ENCODE measurements around the gene TADA3.

TADA3 gene

DNA sequence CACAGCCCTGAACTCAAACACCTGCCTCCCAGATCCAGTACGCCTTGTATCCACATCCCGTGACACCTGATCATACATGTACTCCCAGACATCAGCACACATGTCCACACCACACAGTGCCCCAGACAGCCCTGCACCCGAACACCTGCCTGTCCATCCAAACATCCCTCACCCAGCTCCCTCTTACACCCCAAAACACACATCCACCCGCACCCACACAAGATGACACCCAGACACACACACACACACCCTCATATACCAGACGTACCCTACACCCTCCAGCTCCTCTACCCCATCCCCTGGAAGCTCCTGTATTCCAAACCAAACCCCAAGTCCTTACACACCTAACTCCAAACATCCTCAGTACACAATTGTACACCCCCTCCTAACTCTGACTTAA, 23.3 kb downstream of the TADA3 start:
- no peaks in the 10 kb centered on the region for H3K36me3 ChIP-seq (ENCODE audit: insufficient read depth, low read length)
- H3K9me3 ChIP-seq (ENCODE audit: control insufficient read depth, insufficient read depth, low read length), result no peaks in the 10 kb centered on the region
- H3K4me1 ChIP-seq (ENCODE audit: insufficient read depth, low read length), result peaks cover 4% of the 10 kb centered on the region
- peak overlapping the region; percentile 59; the same call in 1 of the 2 replicates for H3K9ac ChIP-seq (ENCODE audit: low read depth, low read length)

DNA sequence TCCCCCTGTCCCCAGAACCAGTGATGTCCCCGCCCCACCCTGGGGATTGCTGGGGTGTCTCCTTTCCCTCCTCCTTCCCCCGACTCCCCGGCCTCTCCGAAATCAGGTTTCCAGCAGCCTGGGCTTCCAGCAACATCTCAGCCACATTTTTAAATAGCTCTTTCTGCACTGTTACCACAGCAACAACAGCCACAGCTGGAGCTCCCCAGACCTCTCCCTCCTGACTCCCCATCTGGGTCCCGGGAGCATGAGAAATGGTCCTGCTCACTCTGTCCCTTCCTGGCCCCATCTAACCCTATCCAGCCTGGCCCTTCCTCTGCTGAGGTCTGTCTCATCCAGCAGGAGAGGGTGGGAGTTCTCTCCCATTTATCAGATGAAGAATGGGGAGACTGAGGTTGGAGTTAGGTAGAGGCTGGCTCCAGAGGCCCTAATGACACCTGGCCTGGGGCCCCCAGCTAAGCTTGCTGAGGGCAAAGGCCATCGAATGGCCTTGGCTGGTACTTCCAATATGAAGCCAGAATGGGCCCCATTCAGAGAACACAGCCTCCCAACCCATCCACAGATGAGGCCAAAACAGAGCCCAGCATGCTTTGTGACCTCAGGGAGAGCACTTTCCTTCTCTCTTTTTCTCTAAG, 24.0 kb downstream of the TADA3 start:
- peaks cover 4% of the 10 kb centered on the region for H3K4me1 ChIP-seq (ENCODE audit: insufficient read depth, low read length)
- H3K9ac ChIP-seq (ENCODE audit: low read depth, low read length), result no peak overlapping the region
- H3K36me3 ChIP-seq (ENCODE audit: insufficient read depth, low read length), result no peaks in the 10 kb centered on the region
- no peaks in the 10 kb centered on the region for H3K9me3 ChIP-seq (ENCODE audit: control insufficient read depth, insufficient read depth, low read length)

DNA sequence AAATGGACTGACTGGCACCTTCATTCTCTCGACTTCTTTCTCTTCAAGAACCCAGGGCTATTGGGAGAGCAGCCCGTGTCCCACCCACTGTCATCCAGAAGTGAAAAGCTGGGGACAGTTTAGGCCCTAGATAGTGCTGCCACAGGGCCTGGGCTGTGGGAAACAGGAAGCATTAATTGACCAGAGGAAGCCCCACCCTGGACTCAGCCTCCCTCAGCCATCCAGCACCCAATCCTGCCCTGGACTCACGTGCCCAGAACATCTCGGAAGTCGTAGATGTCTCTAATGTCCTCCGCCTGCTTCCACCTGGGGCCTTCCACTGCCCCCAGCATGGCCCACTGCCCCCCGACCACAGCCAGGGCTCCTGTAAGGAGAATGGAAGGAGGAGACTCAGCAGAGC, 24.9 kb downstream of the TADA3 start:
- Histone ChIP-seq H3K36me3 (ENCODE audit: insufficient read depth, low read length) (no peaks in the 10 kb centered on the region), H3K9me3 (ENCODE audit: control insufficient read depth, insufficient read depth, low read length) (no peaks in the 10 kb centered on the region), H3K4me1 (ENCODE audit: insufficient read depth, low read length) (peaks cover 4% of the 10 kb centered on the region), H3K9ac (ENCODE audit: low read depth, low read length) (no peak overlapping the region)

DNA sequence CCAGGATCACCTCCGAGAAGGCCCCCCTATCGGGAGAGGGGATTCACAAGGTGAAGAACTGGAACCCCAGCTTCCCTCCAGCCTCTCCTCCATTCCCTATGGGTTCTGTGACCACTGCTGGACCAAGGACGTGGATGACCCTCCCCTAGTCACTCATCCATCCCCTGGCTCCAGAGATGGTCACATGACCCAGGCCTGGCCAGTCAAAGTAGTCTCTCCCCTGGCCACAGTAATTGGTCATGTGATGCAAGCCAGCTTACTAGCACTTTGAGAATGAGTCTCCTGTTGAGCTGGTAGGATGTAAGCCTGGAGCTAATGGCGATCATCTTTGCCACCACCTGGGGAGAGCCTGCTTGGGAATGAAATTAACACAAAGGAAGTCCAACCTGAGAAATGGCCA, 26.4 kb downstream of the TADA3 start:
- H3K9ac ChIP-seq (ENCODE audit: low read depth, low read length), result no peak overlapping the region

DNA sequence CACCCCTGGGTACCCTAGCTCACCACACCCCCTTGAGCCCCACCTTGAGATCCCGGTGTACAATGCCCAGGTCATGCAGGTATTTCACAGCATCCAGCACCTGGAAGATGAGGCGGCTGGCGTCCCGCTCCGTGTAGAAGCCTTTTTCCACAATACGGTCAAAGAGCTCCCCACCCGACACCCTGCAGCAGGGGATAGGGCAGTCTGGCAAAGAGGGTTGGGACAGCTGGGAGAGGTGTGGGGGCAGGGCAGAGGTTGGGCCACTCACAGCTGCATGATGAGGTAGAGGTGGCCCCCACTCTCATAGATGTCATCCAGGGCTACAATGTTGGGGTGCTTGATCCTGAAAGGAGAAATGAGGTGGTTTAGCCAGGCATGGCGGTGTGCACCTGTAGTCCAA, 29.4 kb downstream of the TADA3 start:
- H3K9ac ChIP-seq (ENCODE audit: low read depth, low read length), result no peak overlapping the region
- peaks cover 4% of the 10 kb centered on the region for H3K4me1 ChIP-seq (ENCODE audit: insufficient read depth, low read length)
- no peaks in the 10 kb centered on the region for H3K9me3 ChIP-seq (ENCODE audit: control insufficient read depth, insufficient read depth, low read length)
- 0 out of 2 replicates have a peak, but pooled peaks cover 3% of the 10 kb centered on the region for H3K36me3 ChIP-seq (ENCODE audit: insufficient read depth, low read length)

More for the DNA sequence above, 26.4 kb downstream of the TADA3 start:
- Histone ChIP-seq H3K9me3 (ENCODE audit: control insufficient read depth, insufficient read depth, low read length) (no peaks in the 10 kb centered on the region), H3K4me1 (ENCODE audit: insufficient read depth, low read length) (peaks cover 4% of the 10 kb centered on the region), H3K36me3 (ENCODE audit: insufficient read depth, low read length) (no peaks in the 10 kb centered on the region)

DNA sequence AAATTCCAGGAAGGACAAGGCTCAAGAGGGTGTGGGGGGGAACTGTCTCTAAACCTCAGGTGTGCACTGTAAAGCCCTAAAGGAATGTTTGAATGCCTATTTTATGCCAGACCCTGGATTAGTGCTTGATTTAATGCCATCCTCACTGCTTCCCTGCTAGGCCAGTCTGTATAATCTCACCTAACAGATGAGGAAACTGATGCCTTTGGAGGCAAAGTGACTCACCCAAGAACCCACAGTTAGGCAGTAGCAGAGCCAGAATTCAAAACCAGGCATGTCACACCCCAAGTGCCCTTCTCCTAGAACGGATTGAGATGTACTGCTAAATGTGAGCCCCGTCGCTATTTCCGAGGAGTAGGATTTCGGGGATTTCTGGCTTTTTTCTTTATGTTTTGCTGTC, 30.4 kb downstream of the TADA3 start:
- 0 out of 2 replicates have a peak, but pooled peaks cover 3% of the 10 kb centered on the region for H3K36me3 ChIP-seq (ENCODE audit: insufficient read depth, low read length)
- H3K9me3 ChIP-seq (ENCODE audit: control insufficient read depth, insufficient read depth, low read length), result no peaks in the 10 kb centered on the region

DNA sequence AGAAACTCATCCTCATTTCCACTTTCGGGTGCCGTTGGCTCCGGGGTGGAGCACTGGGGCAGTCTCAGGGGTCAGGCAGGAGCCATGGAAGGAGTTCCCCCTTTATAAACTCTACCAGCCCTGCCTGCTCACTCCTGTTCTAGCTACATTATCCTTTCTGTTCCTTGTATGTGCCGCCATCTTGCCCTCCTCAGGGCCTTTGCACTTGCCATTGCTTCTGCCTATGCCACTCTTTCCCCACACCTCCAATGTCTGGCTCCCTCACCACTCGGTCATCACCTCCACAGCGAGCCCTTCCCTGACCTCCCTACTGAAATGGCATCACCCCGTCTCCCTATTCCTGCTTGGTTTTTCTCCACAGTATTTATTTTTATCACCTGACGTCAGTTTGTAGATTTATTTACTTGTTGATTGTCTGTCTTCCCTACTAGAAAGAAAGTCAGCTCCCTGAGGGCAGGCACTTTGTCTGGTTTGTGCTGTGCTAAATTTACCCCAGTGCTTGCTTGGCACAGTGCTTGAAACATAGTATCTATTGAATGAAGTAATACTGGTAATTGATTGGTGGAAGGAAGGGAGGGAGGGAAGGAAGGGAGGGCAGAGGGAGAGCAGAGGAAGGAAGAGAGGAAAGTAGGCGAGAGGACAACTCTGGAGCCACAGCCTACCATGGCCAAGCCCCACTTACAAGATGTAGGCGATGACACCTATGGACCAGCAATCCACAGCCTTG, 31.3 kb downstream of the TADA3 start:
- Histone ChIP-seq H3K36me3 (ENCODE audit: insufficient read depth, low read length) (0 out of 2 replicates have a peak, but pooled peaks cover 3% of the 10 kb centered on the region), H3K9ac (ENCODE audit: low read depth, low read length) (no peak overlapping the region), H3K9me3 (ENCODE audit: control insufficient read depth, insufficient read depth, low read length) (no peaks in the 10 kb centered on the region)

More for the DNA sequence above, 30.4 kb downstream of the TADA3 start:
- H3K9ac ChIP-seq (ENCODE audit: low read depth, low read length), result no peak overlapping the region
- peaks cover 4% of the 10 kb centered on the region for H3K4me1 ChIP-seq (ENCODE audit: insufficient read depth, low read length)

DNA sequence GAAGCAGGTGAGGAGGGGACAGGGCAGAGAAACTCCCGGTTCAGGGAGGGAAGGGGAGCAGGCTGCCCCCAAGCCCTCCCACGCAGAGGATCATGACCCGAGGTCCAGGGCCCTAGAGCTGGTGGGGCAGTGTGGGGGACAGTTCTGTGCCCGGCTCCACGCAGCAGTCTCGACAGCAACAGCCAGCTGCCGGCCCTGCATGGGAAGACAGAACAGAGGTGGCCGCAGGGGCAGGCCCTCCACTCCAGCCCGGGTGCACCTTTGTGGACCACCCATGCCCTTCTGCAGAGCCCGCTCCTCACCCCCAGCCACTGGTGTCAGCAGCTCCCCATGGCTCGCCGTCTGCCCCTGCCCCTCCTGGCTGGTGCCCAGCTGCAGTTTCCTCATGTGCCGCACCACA, 34.8 kb downstream of the TADA3 start:
- Histone ChIP-seq H3K4me1 (ENCODE audit: insufficient read depth, low read length) (no peaks in the 10 kb centered on the region), H3K9ac (ENCODE audit: low read depth, low read length) (no peak overlapping the region), H3K9me3 (ENCODE audit: control insufficient read depth, insufficient read depth, low read length) (no peaks in the 10 kb centered on the region), H3K36me3 (ENCODE audit: insufficient read depth, low read length) (0 out of 2 replicates have a peak, but pooled peaks cover 3% of the 10 kb centered on the region)

More for the DNA sequence above, 31.3 kb downstream of the TADA3 start:
- peaks cover 1% of the 10 kb centered on the region for H3K4me1 ChIP-seq (ENCODE audit: insufficient read depth, low read length)

DNA sequence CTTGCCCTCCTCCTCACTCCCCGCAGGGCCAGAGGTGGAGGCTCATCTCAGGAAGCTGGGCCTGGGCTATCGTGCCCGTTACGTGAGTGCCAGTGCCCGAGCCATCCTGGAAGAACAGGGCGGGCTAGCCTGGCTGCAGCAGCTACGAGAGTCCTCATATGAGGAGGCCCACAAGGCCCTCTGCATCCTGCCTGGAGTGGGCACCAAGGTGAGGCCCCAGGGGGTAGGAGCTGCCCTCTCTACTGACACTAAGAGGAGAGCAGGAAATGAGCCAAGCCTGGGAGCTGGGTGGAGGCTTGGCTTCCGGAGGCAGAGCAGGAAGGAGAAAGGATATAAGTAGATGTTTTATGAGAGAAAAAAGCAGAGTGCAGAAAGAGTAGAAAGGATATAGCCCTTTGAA, 37.6 kb downstream of the TADA3 start:
- H3K9ac ChIP-seq (ENCODE audit: low read depth, low read length), result no peak overlapping the region
- H3K4me1 ChIP-seq (ENCODE audit: insufficient read depth, low read length), result no peaks in the 10 kb centered on the region
- H3K36me3 ChIP-seq (ENCODE audit: insufficient read depth, low read length), result 0 out of 2 replicates have a peak, but pooled peaks cover 3% of the 10 kb centered on the region
- no peaks in the 10 kb centered on the region for H3K9me3 ChIP-seq (ENCODE audit: control insufficient read depth, insufficient read depth, low read length)

DNA sequence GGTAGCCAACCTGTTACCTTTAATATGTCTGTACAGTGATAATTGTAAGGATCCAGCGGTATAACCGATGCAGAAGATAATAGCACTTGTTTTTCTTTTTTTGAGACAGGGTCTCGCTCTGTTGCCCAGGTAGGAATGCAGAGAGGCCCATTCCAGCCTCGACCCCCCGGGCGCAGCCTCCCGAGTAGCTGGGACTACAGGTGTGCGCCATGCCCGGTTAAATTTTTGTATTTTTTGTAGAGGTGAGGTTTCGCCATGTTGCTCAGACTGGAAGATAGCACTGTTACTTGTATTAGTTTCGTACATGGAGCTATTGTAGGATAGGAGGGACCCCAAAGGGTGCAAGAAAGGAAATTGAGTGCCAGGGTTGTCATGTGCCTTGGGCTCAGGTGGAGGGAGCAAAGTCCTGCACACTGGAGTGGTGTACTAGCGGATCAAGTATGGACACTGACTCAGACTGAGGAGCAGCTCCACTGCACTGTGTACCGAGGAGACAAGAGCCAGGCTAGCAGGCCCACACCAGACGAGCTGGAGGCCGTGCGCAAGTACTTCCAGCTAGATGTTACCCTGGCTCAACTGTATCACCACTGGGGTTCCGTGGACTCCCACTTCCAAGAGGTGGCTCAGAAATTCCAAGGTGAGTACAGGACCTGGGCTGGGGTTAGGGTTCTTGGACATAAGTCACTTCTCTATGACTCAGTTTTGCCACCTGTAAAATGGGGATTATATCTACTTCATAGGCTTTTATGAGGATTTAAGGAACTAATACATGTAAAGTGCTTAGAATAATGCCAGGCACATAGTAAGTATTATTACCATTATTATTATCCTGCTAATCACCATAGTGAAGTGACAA, 41.5 kb downstream of the TADA3 start:
- peaks cover 3% of the 10 kb centered on the region for H3K36me3 ChIP-seq (ENCODE audit: insufficient read depth, low read length)
- no peaks in the 10 kb centered on the region for H3K4me1 ChIP-seq (ENCODE audit: insufficient read depth, low read length)
- H3K9ac ChIP-seq (ENCODE audit: low read depth, low read length), result peak overlapping the region; percentile 84
- H3K9me3 ChIP-seq (ENCODE audit: control insufficient read depth, insufficient read depth, low read length), result no peaks in the 10 kb centered on the region

DNA sequence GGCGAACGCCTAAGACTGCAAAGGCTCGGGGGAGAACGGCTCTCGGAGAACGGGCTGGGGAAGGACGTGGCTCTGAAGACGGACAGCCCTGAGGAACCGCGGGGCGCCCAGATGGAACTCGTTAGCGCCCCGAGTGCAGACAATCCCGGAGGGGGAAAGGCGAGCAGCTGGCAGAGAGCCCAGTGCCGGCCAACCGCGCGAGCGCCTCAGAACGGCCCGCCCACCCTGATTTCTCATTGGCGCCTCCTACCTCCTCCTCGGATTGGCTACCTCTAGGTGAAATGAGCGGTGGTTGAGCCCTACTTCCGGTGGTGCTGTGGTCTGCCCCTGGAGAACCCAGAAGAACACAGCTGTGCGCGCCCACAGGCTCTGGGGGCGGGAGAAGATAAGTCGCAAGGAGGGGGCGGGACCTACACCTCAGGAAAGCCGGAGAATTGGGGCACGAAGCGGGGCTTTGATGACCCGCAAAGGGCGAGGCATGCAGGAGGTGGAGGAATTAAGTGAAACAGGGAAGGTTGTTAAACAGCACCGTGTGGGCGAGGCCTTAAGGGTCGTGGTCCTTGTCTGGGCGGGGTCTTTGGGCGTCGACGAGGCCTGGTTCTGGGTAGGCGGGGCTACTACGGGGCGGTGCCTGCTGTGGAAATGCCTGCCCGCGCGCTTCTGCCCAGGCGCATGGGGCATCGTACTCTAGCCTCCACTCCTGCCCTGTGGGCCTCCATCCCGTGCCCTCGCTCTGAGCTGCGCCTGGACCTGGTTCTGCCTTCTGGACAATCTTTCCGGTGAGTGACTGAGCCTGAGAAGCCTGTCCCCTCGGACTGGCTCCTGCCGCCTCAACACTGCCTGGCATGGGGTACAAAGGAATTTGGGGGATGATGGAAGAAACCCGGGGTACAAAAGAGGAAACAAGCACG, 42.4 kb downstream of the TADA3 start, which contains the start of gene OGG1:
Gene OGG1, plus strand, starts transcription at position 308 of the 911 bp plus-strand sequence. Its CDS starts 335 bp downstream, at position 643.
- Histone ChIP-seq H3K4me1 (ENCODE audit: insufficient read depth, low read length) (no peaks in the 10 kb centered on the region), H3K36me3 (ENCODE audit: insufficient read depth, low read length) (peaks cover 3% of the 10 kb centered on the region), H3K9ac (ENCODE audit: low read depth, low read length) (peak within 1 kb of the TSS; percentile 84)

DNA sequence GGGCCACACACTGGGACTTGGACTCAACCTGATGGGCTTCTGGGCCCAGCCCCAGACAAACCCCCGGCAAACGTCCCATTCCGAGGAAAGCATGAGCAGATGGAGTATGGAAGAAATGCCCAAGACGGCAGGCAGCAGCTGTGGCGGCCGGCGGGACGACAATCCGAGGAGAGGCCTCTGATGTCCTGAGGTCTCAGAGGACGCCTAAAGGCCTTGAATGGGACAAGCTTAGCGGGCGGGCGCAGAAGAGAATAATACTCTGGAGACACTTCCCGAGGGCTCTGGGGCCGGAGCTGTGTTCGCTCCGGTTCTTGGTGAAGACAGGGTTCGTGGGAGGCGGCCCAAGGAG, 43.0 kb downstream of the TADA3 start:
- H3K4me1 ChIP-seq (ENCODE audit: insufficient read depth, low read length), result no peaks in the 10 kb centered on the region
- H3K36me3 ChIP-seq (ENCODE audit: insufficient read depth, low read length), result peaks cover 3% of the 10 kb centered on the region
- peak overlapping the region; percentile 84 for H3K9ac ChIP-seq (ENCODE audit: low read depth, low read length)
- no peaks in the 10 kb centered on the region for H3K9me3 ChIP-seq (ENCODE audit: control insufficient read depth, insufficient read depth, low read length)

More for the DNA sequence above, 42.4 kb downstream of the TADA3 start, which contains the start of gene OGG1:
- no peaks in the 10 kb centered on the region for H3K9me3 ChIP-seq (ENCODE audit: control insufficient read depth, insufficient read depth, low read length)

DNA sequence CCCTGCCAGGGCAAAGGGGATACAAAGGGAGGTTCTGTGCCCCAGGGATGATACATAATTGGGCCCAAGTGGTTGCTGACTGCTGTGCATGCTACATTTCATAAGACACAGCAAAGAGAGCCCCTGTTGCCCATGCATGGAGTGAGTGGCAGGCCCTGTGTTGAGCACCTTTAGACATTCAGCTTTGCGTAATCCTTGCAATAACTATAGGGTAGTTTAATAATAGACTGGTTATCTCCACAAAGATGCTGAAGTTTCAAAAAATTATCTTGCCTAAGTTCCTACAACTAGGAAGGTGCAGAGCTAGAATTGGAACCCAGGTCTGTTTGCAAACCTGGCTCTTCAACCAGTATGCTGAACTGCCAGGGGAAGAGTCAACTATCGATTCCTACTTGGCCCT, 44.2 kb downstream of the TADA3 start:
- Histone ChIP-seq H3K9me3 (ENCODE audit: control insufficient read depth, insufficient read depth, low read length) (no peaks in the 10 kb centered on the region), H3K9ac (ENCODE audit: low read depth, low read length) (no peak overlapping the region), H3K36me3 (ENCODE audit: insufficient read depth, low read length) (peaks cover 11% of the 10 kb centered on the region), H3K4me1 (ENCODE audit: insufficient read depth, low read length) (no peaks in the 10 kb centered on the region)

All from ES-I3 (cell line).